ENCODE measurements around the gene FKBP3.
"Not testable (repeated sequence)": the region's sequence is repeated elsewhere in the genome, so short reads cannot be mapped to it uniquely, and the experiment has no call there.

FKBP3 gene

GRCh38 chr14:45112896-45113781 lies 21.1 kb downstream of the FKBP3 start:
- DNase-seq (ENCODE audit: low spot score): no peak

GRCh38 chr14:45104561-45104960 lies 29.7 kb downstream of the FKBP3 start:
- DNase-seq (ENCODE audit: low spot score): no peak

- no peak for DNase-seq (ENCODE audit: low spot score)
Observed at GRCh38 chr14:45103806-45104205, 30.5 kb downstream of the FKBP3 start.

- DNase-seq (ENCODE audit: low spot score): no peak
Observed at GRCh38 chr14:45096218-45096617, 38.1 kb downstream of the FKBP3 start.

GRCh38 chr14:45095143-45095542 lies 39.1 kb downstream of the FKBP3 start:
- DNase-seq (ENCODE audit: low spot score): no peak

GRCh38 chr14:45094275-45094674 lies 40.0 kb downstream of the FKBP3 start:
- DNase-seq (ENCODE audit: low spot score): no peak

GRCh38 chr14:45091710-45092109 lies 42.6 kb downstream of the FKBP3 start:
- DNase-seq (ENCODE audit: low spot score): no peak

- peak; percentile 57 for DNase-seq (ENCODE audit: low spot score)
Observed at GRCh38 chr14:45089813-45090212, 44.5 kb downstream of the FKBP3 start.

- DNase-seq (ENCODE audit: low spot score): no peak
Observed at GRCh38 chr14:45084946-45085346, 49.3 kb downstream of the FKBP3 start.

GRCh38 chr14:45083976-45084722 lies 50.1 kb downstream of the FKBP3 start, which contains the start of gene PRPF39:
TSS of gene PRPF39 (plus strand) at chr14:45084116. CDS start at chr14:45095240, 11,124 bp downstream.
- peak; percentile 95 for DNase-seq (ENCODE audit: low spot score)

- no peak for DNase-seq (ENCODE audit: low spot score)
Observed at GRCh38 chr14:45083617-45083975, 50.7 kb downstream of the FKBP3 start.

GRCh38 chr14:45082420-45082819 lies 51.9 kb downstream of the FKBP3 start:
- DNase-seq (ENCODE audit: low spot score): no peak

- not testable (repeated sequence) for DNase-seq (ENCODE audit: low spot score)
Observed at GRCh38 chr14:45081096-45081495, 53.2 kb downstream of the FKBP3 start.

- DNase-seq (ENCODE audit: low spot score): not testable (repeated sequence)
Observed at GRCh38 chr14:45080416-45080968, 53.8 kb downstream of the FKBP3 start.

GRCh38 chr14:45078323-45078722 lies 56.0 kb downstream of the FKBP3 start:
- DNase-seq (ENCODE audit: low spot score): no peak

GRCh38 chr14:45073231-45073879 lies 60.9 kb downstream of the FKBP3 start:
- no peak for DNase-seq (ENCODE audit: low spot score)

GRCh38 chr14:45072126-45072525 lies 62.2 kb downstream of the FKBP3 start:
- no peak for DNase-seq (ENCODE audit: low spot score)

GRCh38 chr14:45070215-45070614 lies 64.1 kb downstream of the FKBP3 start:
- DNase-seq (ENCODE audit: low spot score): no peak

GRCh38 chr14:45068396-45068795 lies 65.9 kb downstream of the FKBP3 start:
- DNase-seq (ENCODE audit: low spot score): no peak

GRCh38 chr14:45066667-45067066 lies 67.6 kb downstream of the FKBP3 start:
- no peak for DNase-seq (ENCODE audit: low spot score)

GRCh38 chr14:45065956-45066355 lies 68.3 kb downstream of the FKBP3 start:
- no peak for DNase-seq (ENCODE audit: low spot score)
